ENCODE data around the gene PNPLA3.

DNA sequence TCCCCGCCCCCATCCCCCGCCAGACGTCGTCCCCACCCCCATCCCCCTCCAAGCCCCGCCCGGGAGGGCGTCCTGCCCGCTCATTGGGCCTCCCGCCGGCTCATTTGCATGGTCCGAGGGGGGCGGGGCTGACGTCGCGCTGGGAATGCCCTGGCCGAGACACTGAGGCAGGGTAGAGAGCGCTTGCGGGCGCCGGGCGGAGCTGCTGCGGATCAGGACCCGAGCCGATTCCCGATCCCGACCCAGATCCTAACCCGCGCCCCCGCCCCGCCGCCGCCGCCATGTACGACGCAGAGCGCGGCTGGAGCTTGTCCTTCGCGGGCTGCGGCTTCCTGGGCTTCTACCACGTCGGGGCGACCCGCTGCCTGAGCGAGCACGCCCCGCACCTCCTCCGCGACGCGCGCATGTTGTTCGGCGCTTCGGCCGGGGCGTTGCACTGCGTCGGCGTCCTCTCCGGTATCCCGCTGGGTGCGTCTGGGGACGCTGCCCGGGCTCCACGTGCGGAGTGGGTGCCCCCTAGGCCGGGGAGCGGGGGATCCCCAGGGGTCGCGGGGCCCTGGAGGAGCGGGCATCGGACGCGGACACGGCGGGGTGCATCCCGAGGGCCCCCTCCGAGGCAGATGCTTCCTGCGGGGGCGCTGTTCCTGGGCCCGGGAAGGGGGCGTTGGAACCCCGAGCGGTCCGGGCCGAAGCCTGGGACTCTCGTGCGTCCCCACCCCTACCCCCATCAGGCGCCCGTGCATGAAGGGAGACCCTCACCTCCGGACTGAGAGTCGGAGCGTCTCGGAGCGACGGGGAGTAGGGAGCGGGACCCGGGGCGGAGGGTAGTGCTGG lies at the start of gene PNPLA3:
- TF ChIP-seq, protein P1, sequence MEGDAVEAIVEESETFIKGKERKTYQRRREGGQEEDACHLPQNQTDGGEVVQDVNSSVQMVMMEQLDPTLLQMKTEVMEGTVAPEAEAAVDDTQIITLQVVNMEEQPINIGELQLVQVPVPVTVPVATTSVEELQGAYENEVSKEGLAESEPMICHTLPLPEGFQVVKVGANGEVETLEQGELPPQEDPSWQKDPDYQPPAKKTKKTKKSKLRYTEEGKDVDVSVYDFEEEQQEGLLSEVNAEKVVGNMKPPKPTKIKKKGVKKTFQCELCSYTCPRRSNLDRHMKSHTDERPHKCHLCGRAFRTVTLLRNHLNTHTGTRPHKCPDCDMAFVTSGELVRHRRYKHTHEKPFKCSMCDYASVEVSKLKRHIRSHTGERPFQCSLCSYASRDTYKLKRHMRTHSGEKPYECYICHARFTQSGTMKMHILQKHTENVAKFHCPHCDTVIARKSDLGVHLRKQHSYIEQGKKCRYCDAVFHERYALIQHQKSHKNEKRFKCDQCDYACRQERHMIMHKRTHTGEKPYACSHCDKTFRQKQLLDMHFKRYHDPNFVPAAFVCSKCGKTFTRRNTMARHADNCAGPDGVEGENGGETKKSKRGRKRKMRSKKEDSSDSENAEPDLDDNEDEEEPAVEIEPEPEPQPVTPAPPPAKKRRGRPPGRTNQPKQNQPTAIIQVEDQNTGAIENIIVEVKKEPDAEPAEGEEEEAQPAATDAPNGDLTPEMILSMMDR (conservative IDR thresholded peaks at IDR 0.05; ENCODE audit: low read length): no peak
- no peak for TF ChIP-seq EZH2phosphoT487 (IDR thresholded peaks at IDR 0.05; ENCODE audit: borderline replicate concordance, low read depth, low read length)

All from OCI-LY7 (cell line).